SH-SY5Y (cell line): ENCODE measurements around the gene LIPT1.

Source experiments
- GATA2 ChIP-seq: IDR thresholded peaks from 2 replicates; pipeline ENCODE4 v1.6.1; 2011; ENCODE audit warnings: mild to moderate bottlenecking, low read depth, low read length
- GATA3 ChIP-seq: IDR thresholded peaks from 2 replicates; pipeline ENCODE4 v1.6.1; 2011; ENCODE audit warnings: low read depth, mild to moderate bottlenecking, low read length, moderate library complexity

The LIPT1 gene

DNA sequence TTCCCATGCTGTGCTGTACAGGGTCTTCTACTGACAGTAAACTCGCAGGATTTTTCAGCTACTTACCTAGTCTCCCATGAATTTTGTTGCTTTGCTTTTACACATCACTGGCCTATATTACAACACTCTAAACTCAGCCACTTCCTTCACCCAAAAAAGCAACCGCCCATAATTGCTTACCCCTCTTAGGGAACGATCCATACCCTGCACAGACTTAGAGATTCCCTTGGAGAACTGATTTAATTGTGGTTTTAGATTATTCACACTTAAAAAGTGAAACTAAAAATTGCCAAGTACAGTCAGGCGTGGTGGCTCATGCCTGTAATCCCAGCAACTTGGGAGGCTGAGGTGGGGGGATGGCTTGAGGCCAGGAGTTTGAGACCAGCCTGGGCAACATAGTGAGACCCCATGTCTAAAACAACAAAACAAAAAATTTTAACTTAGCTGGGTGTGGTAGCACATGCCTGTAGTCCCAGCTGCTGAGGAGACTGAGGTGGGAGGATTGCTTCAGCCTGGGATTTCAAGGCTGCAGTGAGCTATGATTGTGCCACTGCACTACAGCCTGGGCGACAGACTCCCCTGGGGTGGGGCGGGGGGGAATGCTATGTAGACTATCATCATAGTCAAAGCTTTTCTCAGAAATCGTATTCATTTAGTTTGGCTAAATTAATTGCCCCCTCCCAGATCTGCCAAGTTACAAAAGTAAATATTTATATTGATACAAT lies 45.5 kb downstream of the LIPT1 start:
- TF ChIP-seq GATA3 (no peak), GATA2 (no peak)

DNA sequence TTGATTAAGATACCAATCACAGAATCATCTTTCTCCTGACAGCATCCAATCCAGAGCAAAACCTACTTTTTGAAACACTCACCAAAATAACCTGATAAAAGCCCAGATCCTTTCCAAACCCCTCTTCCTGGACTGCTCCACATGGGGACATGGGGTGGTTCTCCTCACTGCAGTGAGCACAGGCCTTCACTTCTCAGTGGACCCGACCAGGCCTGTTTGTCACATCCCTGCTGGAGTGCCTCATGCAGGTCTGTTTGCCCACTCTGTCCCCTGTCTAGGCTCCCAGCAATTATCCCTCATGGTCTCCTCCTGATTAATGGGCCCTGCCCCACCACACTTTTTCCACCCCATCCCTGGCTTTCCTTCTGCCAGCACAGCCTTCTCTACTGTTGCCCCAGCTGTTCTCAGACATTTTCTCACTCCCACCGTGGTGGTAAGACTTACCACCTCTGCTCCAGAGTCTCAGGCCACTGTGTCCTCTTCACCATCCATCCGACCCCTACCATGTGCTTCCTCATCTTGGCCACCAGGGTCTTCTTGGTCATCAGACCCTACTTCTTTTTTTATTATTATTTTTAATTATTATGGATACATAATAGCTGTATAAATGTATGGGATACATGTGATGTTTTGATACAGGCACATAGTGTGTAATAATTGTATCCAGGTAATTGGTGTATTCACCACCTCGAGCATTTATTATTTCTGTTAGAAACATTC lies 47.4 kb downstream of the LIPT1 start:
- TF ChIP-seq GATA3 (no peak), GATA2 (no peak)

DNA sequence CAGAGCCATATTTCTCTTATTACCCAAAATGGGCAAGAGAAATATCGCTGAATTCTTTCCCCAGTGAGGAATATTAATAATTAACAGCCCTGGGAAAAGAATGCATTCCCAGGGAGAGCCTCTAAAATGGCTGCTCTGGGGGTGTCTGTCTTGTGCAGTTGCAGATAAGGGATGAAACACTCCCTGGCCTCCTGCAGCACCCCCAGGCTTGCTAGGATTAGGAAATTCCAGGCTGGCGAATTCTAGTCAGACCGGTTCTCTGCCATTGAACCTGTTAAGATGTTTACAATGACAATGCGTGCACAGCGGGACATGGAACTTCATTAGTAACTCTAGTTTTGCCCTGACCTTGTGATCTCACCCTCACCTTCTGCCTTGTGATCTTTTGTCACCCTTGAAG lies 50.7 kb downstream of the LIPT1 start:
- TF ChIP-seq GATA2 (no peak), GATA3 (no peak)
